Measurements from ENCODE around the gene TTBK1.
"Not testable (repeated sequence)": the region's sequence is repeated elsewhere in the genome, so short reads cannot be mapped to it uniquely, and the experiment has no call there.

Gene TTBK1

GRCh38 chr6:43287717-43288679 is 44.7 kb downstream of the TTBK1 start:
- DNase-seq (ENCODE audit: low spot score): no peak

GRCh38 chr6:43290339-43290904 is 47.1 kb downstream of the TTBK1 start:
- DNase-seq (ENCODE audit: low spot score): no peak

- no peak for DNase-seq (ENCODE audit: low spot score)
Observed at GRCh38 chr6:43290905-43291355, 47.6 kb downstream of the TTBK1 start.

- DNase-seq (ENCODE audit: low spot score): no peak
Observed at GRCh38 chr6:43291708-43292107, 48.4 kb downstream of the TTBK1 start.

GRCh38 chr6:43292341-43292740 is 49.1 kb downstream of the TTBK1 start:
- DNase-seq (ENCODE audit: low spot score): no peak

- DNase-seq (ENCODE audit: low spot score): no peak
Observed at GRCh38 chr6:43292763-43293318, 49.6 kb downstream of the TTBK1 start.

- DNase-seq (ENCODE audit: low spot score): no peak
Observed at GRCh38 chr6:43293698-43294097, 50.4 kb downstream of the TTBK1 start.

GRCh38 chr6:43294536-43294935 is 51.3 kb downstream of the TTBK1 start:
- no peak for DNase-seq (ENCODE audit: low spot score)

- DNase-seq (ENCODE audit: low spot score): no peak
Observed at GRCh38 chr6:43295456-43295855, 52.2 kb downstream of the TTBK1 start.

- no peak for DNase-seq (ENCODE audit: low spot score)
Observed at GRCh38 chr6:43296780-43297497, 53.7 kb downstream of the TTBK1 start.

- DNase-seq (ENCODE audit: low spot score): no peak
Observed at GRCh38 chr6:43297644-43298564, 54.6 kb downstream of the TTBK1 start, which contains the start of gene SLC22A7. Gene SLC22A7, plus strand, starts transcription at chr6:43298260. Its CDS starts 99 bp downstream, at chr6:43298359.

GRCh38 chr6:43298565-43299337 is 55.5 kb downstream of the TTBK1 start:
- DNase-seq (ENCODE audit: low spot score): no peak

- DNase-seq (ENCODE audit: low spot score): no peak
Observed at GRCh38 chr6:43299338-43300293, 56.3 kb downstream of the TTBK1 start.

- no peak for DNase-seq (ENCODE audit: low spot score)
Observed at GRCh38 chr6:43301081-43301870, 58.0 kb downstream of the TTBK1 start.

GRCh38 chr6:43302126-43302525 is 58.8 kb downstream of the TTBK1 start:
- DNase-seq (ENCODE audit: low spot score): no peak

- not testable (repeated sequence) for DNase-seq (ENCODE audit: low spot score)
Observed at GRCh38 chr6:43303006-43303405, 59.7 kb downstream of the TTBK1 start.

GRCh38 chr6:43303751-43304331 is 60.6 kb downstream of the TTBK1 start:
- no peak for DNase-seq (ENCODE audit: low spot score)

- no peak for DNase-seq (ENCODE audit: low spot score)
Observed at GRCh38 chr6:43304361-43304760, 61.1 kb downstream of the TTBK1 start.

All from COLO829 (cell line).